OCI-LY1 (cell line): ENCODE measurements around the gene TTC28.

Source experiments
- EZH2 ChIP-seq: fragments of 200-600 bp; sonication (generic), shearing (Covaris generic); IDR thresholded peaks from 2 replicates; pipeline ENCODE4 v1.8.0; 2017; ENCODE audit warnings: borderline replicate concordance, mixed run types, mild to moderate bottlenecking, antibody characterized with exemption, low read length, moderate library complexity, mixed read lengths
- TF ChIP-seq, protein P1 (sequence below): fragments of 200-600 bp; sonication (generic), shearing (Covaris generic); IDR thresholded peaks from 2 replicates; pipeline ENCODE4 v1.5.1; 2017; ENCODE audit warnings: mild to moderate bottlenecking, antibody characterized with exemption, low read length, moderate library complexity, mixed read lengths

DNA sequence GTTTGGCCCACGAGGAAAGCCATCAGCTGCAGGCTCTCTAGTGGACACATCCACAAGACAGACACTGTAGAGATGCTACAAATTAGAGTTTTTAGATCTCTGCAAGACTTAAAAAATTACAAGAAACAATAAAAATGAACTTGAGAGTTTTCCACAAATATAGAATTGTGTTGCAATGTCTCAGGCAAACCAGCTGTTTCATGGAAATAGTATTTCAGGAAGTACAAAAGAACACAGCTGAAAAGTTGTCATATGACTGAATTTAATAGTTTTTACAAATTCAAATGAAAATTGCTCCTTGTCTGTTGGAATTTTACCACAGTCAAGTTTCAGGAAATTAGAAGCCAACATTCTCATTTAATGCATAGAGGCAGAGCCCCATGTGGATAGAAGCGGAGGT lies 576.0 kb downstream of the TTC28 start:
- no peak for TF ChIP-seq EZH2
- TF ChIP-seq, protein P1, sequence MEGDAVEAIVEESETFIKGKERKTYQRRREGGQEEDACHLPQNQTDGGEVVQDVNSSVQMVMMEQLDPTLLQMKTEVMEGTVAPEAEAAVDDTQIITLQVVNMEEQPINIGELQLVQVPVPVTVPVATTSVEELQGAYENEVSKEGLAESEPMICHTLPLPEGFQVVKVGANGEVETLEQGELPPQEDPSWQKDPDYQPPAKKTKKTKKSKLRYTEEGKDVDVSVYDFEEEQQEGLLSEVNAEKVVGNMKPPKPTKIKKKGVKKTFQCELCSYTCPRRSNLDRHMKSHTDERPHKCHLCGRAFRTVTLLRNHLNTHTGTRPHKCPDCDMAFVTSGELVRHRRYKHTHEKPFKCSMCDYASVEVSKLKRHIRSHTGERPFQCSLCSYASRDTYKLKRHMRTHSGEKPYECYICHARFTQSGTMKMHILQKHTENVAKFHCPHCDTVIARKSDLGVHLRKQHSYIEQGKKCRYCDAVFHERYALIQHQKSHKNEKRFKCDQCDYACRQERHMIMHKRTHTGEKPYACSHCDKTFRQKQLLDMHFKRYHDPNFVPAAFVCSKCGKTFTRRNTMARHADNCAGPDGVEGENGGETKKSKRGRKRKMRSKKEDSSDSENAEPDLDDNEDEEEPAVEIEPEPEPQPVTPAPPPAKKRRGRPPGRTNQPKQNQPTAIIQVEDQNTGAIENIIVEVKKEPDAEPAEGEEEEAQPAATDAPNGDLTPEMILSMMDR, result no peak
